Measurements from ENCODE around the gene CPED1.

Gene CPED1

GRCh38 chr7:120988591-120989256 is at the start of gene CPED1:
Gene CPED1 (plus strand): TSS chr7:120988711. CDS start chr7:120989622, 911 bp downstream.
- no peak for FAIRE-seq

- peak; percentile 43 for FAIRE-seq
These were observed 49.2 kb upstream of the CPED1 start for GRCh38 chr7:120939345-120939744.

- FAIRE-seq, result peak; percentile 97
These were observed 47.4 kb upstream of the CPED1 start for GRCh38 chr7:120941064-120941463.

- FAIRE-seq, result no peak
These were observed 46.7 kb upstream of the CPED1 start for GRCh38 chr7:120941856-120942255.

- FAIRE-seq, result no peak
These were observed 45.6 kb upstream of the CPED1 start for GRCh38 chr7:120942861-120943260.

GRCh38 chr7:120944826-120945562 is 43.5 kb upstream of the CPED1 start:
- peak; percentile 86 for FAIRE-seq

- FAIRE-seq, result no peak
These were observed 40.5 kb upstream of the CPED1 start for GRCh38 chr7:120947980-120948379.

- no peak for FAIRE-seq
These were observed 39.1 kb upstream of the CPED1 start for GRCh38 chr7:120949393-120949911.

- FAIRE-seq, result no peak
These were observed 38.4 kb upstream of the CPED1 start for GRCh38 chr7:120949998-120950538.

- FAIRE-seq, result peak; percentile 93
These were observed 37.8 kb upstream of the CPED1 start, which contains the start of gene ING3 for GRCh38 chr7:120950539-120951308. Gene ING3 (plus strand): TSS chr7:120950777. CDS start chr7:120950897, 120 bp downstream.

- no peak for FAIRE-seq
These were observed 37.2 kb upstream of the CPED1 start for GRCh38 chr7:120951309-120951699.

- FAIRE-seq, result no peak
These were observed 36.7 kb upstream of the CPED1 start for GRCh38 chr7:120951826-120952225.

GRCh38 chr7:120955577-120956149 is 32.8 kb upstream of the CPED1 start:
- no peak for FAIRE-seq

GRCh38 chr7:120959929-120960484 is 28.5 kb upstream of the CPED1 start:
- FAIRE-seq, result no peak

GRCh38 chr7:120960714-120961113 is 27.8 kb upstream of the CPED1 start:
- FAIRE-seq, result no peak

GRCh38 chr7:120961638-120962173 is 26.8 kb upstream of the CPED1 start:
- no peak for FAIRE-seq

- no peak for FAIRE-seq
These were observed 24.4 kb upstream of the CPED1 start for GRCh38 chr7:120964088-120964487.

GRCh38 chr7:120966961-120967360 is 21.6 kb upstream of the CPED1 start:
- FAIRE-seq, result no peak

GRCh38 chr7:120973849-120974248 is 14.7 kb upstream of the CPED1 start:
- FAIRE-seq, result no peak

- FAIRE-seq, result no peak
These were observed 8.6 kb upstream of the CPED1 start for GRCh38 chr7:120979765-120980499.

GRCh38 chr7:120981117-120981516 is 7.4 kb upstream of the CPED1 start:
- FAIRE-seq, result no peak
